Skeletal muscle cell (primary cell): ENCODE results near the gene SLC22A7.
"Not testable (repeated sequence)": the region's sequence is repeated elsewhere in the genome, so short reads cannot be mapped to it uniquely, and the experiment has no call there.

Experiments
- DNase-seq: peaks from one replicate; pipeline ENCODE4 v3.0.0-alpha.2; 2010; ENCODE audit warnings: low read depth
- H3K4me3 ChIP-seq: 2 replicates; pipeline ENCODE4 v1.5.1; 2011; ENCODE audit warnings: low read depth, mild to moderate bottlenecking, control low read depth, low read length, moderate library complexity

Gene SLC22A7

GRCh38 chr6:43296780-43297497 lies 1.1 kb upstream of the SLC22A7 start:
- DNase-seq = no peak
- no peak overlapping the region for H3K4me3 ChIP-seq

- H3K4me3 ChIP-seq = no peak overlapping the region
- no peak for DNase-seq
Measured at GRCh38 chr6:43298565-43299337, 691 bp downstream of the SLC22A7 start.

- H3K4me3 ChIP-seq = no peak overlapping the region
- DNase-seq = no peak
Measured at GRCh38 chr6:43299338-43300293, 1.6 kb downstream of the SLC22A7 start.

- H3K4me3 ChIP-seq = no peak overlapping the region
- no peak for DNase-seq
Measured at GRCh38 chr6:43301081-43301870, 3.2 kb downstream of the SLC22A7 start.

- no peak for DNase-seq
- no peak overlapping the region for H3K4me3 ChIP-seq
Measured at GRCh38 chr6:43302126-43302525, 4.1 kb downstream of the SLC22A7 start.

- not testable (repeated sequence) for DNase-seq, H3K4me3 ChIP-seq
Measured at GRCh38 chr6:43303006-43303405, 4.9 kb downstream of the SLC22A7 start.

- no peak overlapping the region for H3K4me3 ChIP-seq
- DNase-seq = no peak
Measured at GRCh38 chr6:43303751-43304331, 5.8 kb downstream of the SLC22A7 start.

GRCh38 chr6:43304361-43304760 lies 6.3 kb downstream of the SLC22A7 start:
- no peak overlapping the region for H3K4me3 ChIP-seq
- no peak for DNase-seq

GRCh38 chr6:43304882-43305281 lies 6.8 kb downstream of the SLC22A7 start:
- H3K4me3 ChIP-seq = no peak overlapping the region
- DNase-seq = no peak

GRCh38 chr6:43306086-43306485 lies 8.0 kb downstream of the SLC22A7 start:
- no peak for DNase-seq
- H3K4me3 ChIP-seq = no peak overlapping the region

GRCh38 chr6:43307451-43308100 lies 9.5 kb downstream of the SLC22A7 start:
- no peak for DNase-seq
- no peak overlapping the region for H3K4me3 ChIP-seq

GRCh38 chr6:43308101-43308989 lies 10.3 kb downstream of the SLC22A7 start, which contains the start of gene CRIP3:
TSS of gene CRIP3 (minus strand) at chr6:43308826. CDS start at chr6:43308792, 34 bp downstream.
- H3K4me3 ChIP-seq = peak within 1 kb of the TSS; percentile 22
- DNase-seq = peak; percentile 6

- DNase-seq = no peak
- peak overlapping the region; percentile 22 for H3K4me3 ChIP-seq
Measured at GRCh38 chr6:43308990-43309477, 11.0 kb downstream of the SLC22A7 start.

GRCh38 chr6:43310134-43310533 lies 12.1 kb downstream of the SLC22A7 start:
- no peak overlapping the region for H3K4me3 ChIP-seq
- DNase-seq = no peak

GRCh38 chr6:43310624-43311023 lies 12.6 kb downstream of the SLC22A7 start:
- DNase-seq = no peak

GRCh38 chr6:43311666-43312065 lies 13.6 kb downstream of the SLC22A7 start:
- no peak for DNase-seq
- H3K4me3 ChIP-seq = no peak overlapping the region

More at GRCh38 chr6:43310624-43311023, 12.6 kb downstream of the SLC22A7 start:
- H3K4me3 ChIP-seq = no peak overlapping the region

GRCh38 chr6:43313813-43314212 lies 15.8 kb downstream of the SLC22A7 start:
- no peak overlapping the region for H3K4me3 ChIP-seq
- no peak for DNase-seq
